Osteoblast (primary cell): ENCODE data around the gene DLL4. TPM values are rescaled to one million over a fixed set of nuclear protein-coding genes. Genes with fewer than 3 reads are reported as not detected.
A peak's percentile ranks its signal among the peaks of the same experiment; 100 is the strongest.

ENCODE experiments used
- DNase-seq: peaks from one replicate; pipeline ENCODE4 v3.0.0; 2011; ENCODE audit warnings: low spot score, mixed read lengths; ENCODE audit not compliant: insufficient read length; ENCODE audit errors: missing footprints
- H2AFZ ChIP-seq: 2 replicates; pipeline ENCODE4 v1.6.0; 2011; ENCODE audit warnings: mild to moderate bottlenecking, low read length
- H3K27ac ChIP-seq: 2 replicates; pipeline ENCODE4 v1.5.1; 2011; ENCODE audit warnings: mild to moderate bottlenecking, low read depth, low read length, moderate library complexity
- H3K27me3 ChIP-seq: 2 replicates; pipeline ENCODE4 v1.6.0; 2012; ENCODE audit warnings: mild to moderate bottlenecking, control low read depth, inconsistent platforms, low read length, moderate library complexity; ENCODE audit not compliant: insufficient read depth
- H3K36me3 ChIP-seq: 2 replicates; pipeline ENCODE4 v1.5.1; 2011; ENCODE audit warnings: mild to moderate bottlenecking, low read length, control low read depth, moderate library complexity; ENCODE audit not compliant: insufficient read depth
- H3K4me1 ChIP-seq: 2 replicates; pipeline ENCODE4 v1.5.1; 2011; ENCODE audit warnings: mild to moderate bottlenecking, low read length, control low read depth, moderate library complexity; ENCODE audit not compliant: insufficient read depth
- H3K4me2 ChIP-seq: 2 replicates; pipeline ENCODE4 v1.6.0; 2011; ENCODE audit warnings: mild to moderate bottlenecking, low read length; ENCODE audit not compliant: insufficient read depth
- H3K4me3 ChIP-seq: fragments of 200-600 bp; sonication (generic); 3 replicates; pipeline ENCODE4 v1.5.1; 2012; ENCODE audit warnings: mild to moderate bottlenecking, low read length, inconsistent platforms; ENCODE audit not compliant: insufficient read depth
- H3K79me2 ChIP-seq: 2 replicates; pipeline ENCODE4 v1.6.0; 2012; ENCODE audit warnings: mild to moderate bottlenecking, low read length, control low read depth, inconsistent platforms; ENCODE audit not compliant: insufficient read depth
- H3K9me3 ChIP-seq: 2 replicates; pipeline ENCODE4 v1.5.1; 2011; ENCODE audit warnings: low read depth, low read length, control low read depth
- H4K20me1 ChIP-seq: 2 replicates; pipeline ENCODE4 v1.6.0; 2012; ENCODE audit warnings: mild to moderate bottlenecking, low read length, control low read depth; ENCODE audit not compliant: insufficient read depth
- CTCF ChIP-seq: IDR thresholded peaks from 2 replicates; pipeline ENCODE4 v1.5.1; 2011; ENCODE audit warnings: mild to moderate bottlenecking, low read depth, low read length, moderate library complexity; ENCODE audit errors: extremely low read depth
- total RNA-seq: library from RNA; depleted of rRNA; stranded (reverse); fragments of >200 nt; gene quantifications from 2 replicates; pipeline ENCODE4 v1.2.3, GENCODE V29; 2012

The DLL4 gene
- total RNA-seq, 1 donor = not detected

GRCh38 chr15:40932649-40933516, 3.7 kb downstream of the DLL4 start:
- DNase-seq = peak; percentile 80
- Histone ChIP-seq H4K20me1 (no peaks in the 10 kb centered on the region), H3K27me3 (peaks cover 55% of the 10 kb centered on the region), H2AFZ (no peak overlapping the region), H3K4me1 (peaks cover 27% of the 10 kb centered on the region), H3K79me2 (no peaks in the 10 kb centered on the region), H3K4me3 (no peak overlapping the region), H3K27ac (no peak overlapping the region), H3K36me3 (no peaks in the 10 kb centered on the region), H3K9me3 (no peaks in the 10 kb centered on the region), H3K4me2 (no peak overlapping the region)
- no peak for TF ChIP-seq CTCF

- Histone ChIP-seq H3K79me2 (no peaks in the 10 kb centered on the region), H3K9me3 (no peaks in the 10 kb centered on the region), H3K36me3 (no peaks in the 10 kb centered on the region), H2AFZ (no peak overlapping the region), H3K4me3 (no peak overlapping the region), H3K27me3 (peaks cover 50% of the 10 kb centered on the region), H4K20me1 (no peaks in the 10 kb centered on the region), H3K27ac (no peak overlapping the region), H3K4me1 (peaks cover 27% of the 10 kb centered on the region), H3K4me2 (no peak overlapping the region)
- TF ChIP-seq CTCF = no peak
- DNase-seq = peak; percentile 88
Measured at GRCh38 chr15:40933517-40933902, 4.4 kb downstream of the DLL4 start.

GRCh38 chr15:40934457-40934856, 5.3 kb downstream of the DLL4 start:
- no peak overlapping the region for H3K27ac ChIP-seq
- peaks cover 25% of the 10 kb centered on the region for H3K4me1 ChIP-seq
- no peaks in the 10 kb centered on the region for H3K36me3 ChIP-seq
- no peak overlapping the region for H3K4me3 ChIP-seq
- no peak for DNase-seq
- H2AFZ ChIP-seq = no peak overlapping the region
- no peaks in the 10 kb centered on the region for H3K79me2 ChIP-seq
- TF ChIP-seq CTCF = no peak
- H3K4me2 ChIP-seq = no peak overlapping the region
- peaks cover 41% of the 10 kb centered on the region for H3K27me3 ChIP-seq
- no peaks in the 10 kb centered on the region for H4K20me1 ChIP-seq
- H3K9me3 ChIP-seq = no peaks in the 10 kb centered on the region

- no peaks in the 10 kb centered on the region for H3K9me3 ChIP-seq
- H3K27ac ChIP-seq = no peak overlapping the region
- no peaks in the 10 kb centered on the region for H4K20me1 ChIP-seq
- peak; percentile 52 for DNase-seq
- H3K4me3 ChIP-seq = no peak overlapping the region
- H3K79me2 ChIP-seq = no peaks in the 10 kb centered on the region
- H3K36me3 ChIP-seq = no peaks in the 10 kb centered on the region
- H3K4me1 ChIP-seq = peaks cover 15% of the 10 kb centered on the region
- no peak overlapping the region for H3K4me2 ChIP-seq
- peaks cover 23% of the 10 kb centered on the region for H3K27me3 ChIP-seq
- H2AFZ ChIP-seq = no peak overlapping the region
- no peak for TF ChIP-seq CTCF
Measured at GRCh38 chr15:40936234-40936708, 7.1 kb downstream of the DLL4 start.
